IMR-90 (cell line): ENCODE measurements around the gene MTMR1. TPM values are rescaled to one million over a fixed set of nuclear protein-coding genes. Genes with fewer than 3 reads are reported as not detected.

Source experiments
- ATAC-seq: fragments of 200-7000 bp; cut with Tn5 transposase; 2 replicates; pipeline ENCODE4 v1.9.1; 2020; ENCODE audit warnings: low read depth, mild to moderate bottlenecking, moderate library complexity
- BruUV-seq: library from RNA; stranded (reverse); fragments of 400-500 nt; replicated peaks from 2 replicates; lab custom pipeline; 2021; lab: Mats Ljungman, UMichigan
- CTCF ChIA-PET: fragments of 300-600 bp; formaldehyde crosslinking; extraction: SDS; loops from one replicate; lab custom pipeline; 2021; ENCODE audit warnings: antibody characterized with exemption; lab: Yijun Ruan, JAX
- POLR2A ChIA-PET: fragments of 300-600 bp; sonication (Branson Sonifier 250); formaldehyde crosslinking; loops from one replicate; lab custom pipeline; 2022; ENCODE audit warnings: antibody characterized with exemption; ENCODE audit not compliant: unreplicated experiment; lab: Charles Lee
- DNase-seq: peaks from one replicate; pipeline ENCODE4 v3.0.0; 2013
- H2AFZ ChIP-seq: replicated peaks from 2 replicates; pipeline ENCODE3; 2013; ENCODE audit warnings: low read length, mild to moderate bottlenecking; ENCODE audit not compliant: poor library complexity
- H2AK5ac ChIP-seq: 2 replicates; pipeline ENCODE4 v1.6.1; 2013; ENCODE audit warnings: low read depth, low read length, inconsistent platforms
- H2AK9ac ChIP-seq: replicated peaks from 2 replicates; pipeline ENCODE3; 2013; ENCODE audit warnings: mild to moderate bottlenecking, low read depth, low read length, moderate library complexity; ENCODE audit not compliant: poor library complexity
- H2BK120ac ChIP-seq: 2 replicates; pipeline ENCODE4 v1.6.1; 2013; ENCODE audit warnings: low read depth, low read length, inconsistent platforms
- H2BK15ac ChIP-seq: 3 replicates; pipeline ENCODE4 v1.6.1; 2013; ENCODE audit warnings: low read depth, low read length, inconsistent platforms
- H2BK20ac ChIP-seq: 2 replicates; pipeline ENCODE4 v1.6.1; 2013; ENCODE audit warnings: low read depth, mild to moderate bottlenecking, inconsistent platforms, low read length, moderate library complexity
- H2BK5ac ChIP-seq: 2 replicates; pipeline ENCODE4 v1.6.1; 2013; ENCODE audit warnings: mild to moderate bottlenecking, low read depth, low read length, inconsistent platforms; ENCODE audit not compliant: poor library complexity, severe bottlenecking
- H3K14ac ChIP-seq: replicated peaks from 2 replicates; pipeline ENCODE4 v1.6.1; 2013; ENCODE audit warnings: low read depth, low read length, inconsistent platforms
- H3K18ac ChIP-seq: 2 replicates; pipeline ENCODE4 v1.6.1; 2013; ENCODE audit warnings: low read depth, low read length, control low read depth
- H3K23ac ChIP-seq: 2 replicates; pipeline ENCODE4 v1.6.1; 2013; ENCODE audit warnings: low read depth, low read length, inconsistent platforms
- H3K27ac ChIP-seq: 2 replicates; pipeline ENCODE4 v1.5.1; 2013; ENCODE audit warnings: mild to moderate bottlenecking, control low read depth, low read length; ENCODE audit not compliant: insufficient read depth
- H3K27me3 ChIP-seq: 2 replicates; pipeline ENCODE4 v1.6.1; 2013; ENCODE audit warnings: low read length; ENCODE audit not compliant: control insufficient read depth, insufficient read depth
- H3K36me3 ChIP-seq: 2 replicates; pipeline ENCODE4 v1.6.1; 2013; ENCODE audit warnings: low read length, mixed read lengths; ENCODE audit not compliant: control insufficient read depth, insufficient read depth
- H3K4ac ChIP-seq: 2 replicates; pipeline ENCODE4 v1.6.1; 2013; ENCODE audit warnings: low read depth, low read length, inconsistent platforms
- H3K4me1 ChIP-seq: 2 replicates; pipeline ENCODE4 v1.6.1; 2013; ENCODE audit warnings: low read length, mixed read lengths; ENCODE audit not compliant: control insufficient read depth, insufficient read depth
- H3K4me2 ChIP-seq: 2 replicates; pipeline ENCODE4 v1.6.1; 2013; ENCODE audit warnings: low read depth, mild to moderate bottlenecking, control low read depth, low read length, moderate library complexity
- H3K4me3 ChIP-seq: 2 replicates; pipeline ENCODE4 v1.5.1; 2013; ENCODE audit warnings: low read depth, mild to moderate bottlenecking, control low read depth, low read length, moderate library complexity; ENCODE audit not compliant: insufficient read depth
- H3K56ac ChIP-seq: 2 replicates; pipeline ENCODE4 v1.6.1; 2013; ENCODE audit warnings: low read length, inconsistent platforms; ENCODE audit not compliant: insufficient read depth; ENCODE audit errors: extremely low read depth
- H3K79me1 ChIP-seq, 2 experiments: 2 replicates each; pipeline ENCODE4 v1.6.1; 2013; ENCODE audit warnings: low read length in 2 of 2, inconsistent platforms in 1 of 2, low read depth in 1 of 2
- H3K9ac ChIP-seq: 2 replicates; pipeline ENCODE4 v1.6.1; 2013; ENCODE audit warnings: low read depth, low read length, control low read depth
- H3K9me1 ChIP-seq: 2 replicates; pipeline ENCODE4 v1.6.1; 2013; ENCODE audit warnings: low read length, inconsistent platforms; ENCODE audit not compliant: insufficient read depth
- H3K9me3 ChIP-seq: 2 replicates; pipeline ENCODE4 v1.6.1; 2013; ENCODE audit warnings: low read length; ENCODE audit not compliant: control insufficient read depth, insufficient read depth
- H4K20me1 ChIP-seq: 2 replicates; pipeline ENCODE4 v1.6.1; 2013; ENCODE audit warnings: low read length, inconsistent platforms; ENCODE audit not compliant: insufficient read depth
- H4K5ac ChIP-seq: 2 replicates; pipeline ENCODE4 v1.6.1; 2013; ENCODE audit warnings: mild to moderate bottlenecking, low read depth, low read length, control low read depth
- H4K8ac ChIP-seq, 2 experiments: 2 replicates each; pipeline ENCODE4 v1.6.1; 2013; ENCODE audit warnings: low read depth in 2 of 2, low read length in 2 of 2, control low read depth in 1 of 2, inconsistent platforms in 1 of 2
- H4K91ac ChIP-seq: 2 replicates; pipeline ENCODE4 v1.6.1; 2013; ENCODE audit warnings: low read depth, low read length, inconsistent platforms; ENCODE audit not compliant: insufficient read depth
- CEBPB ChIP-seq: IDR thresholded peaks from 2 replicates; pipeline ENCODE4 v1.6.1; 2012; ENCODE audit warnings: low read depth, low read length, improper control_type of control experiment
- FOS ChIP-seq: fragments of 150-350 bp; IDR thresholded peaks from 2 replicates; pipeline ENCODE4 v1.6.1; 2016; ENCODE audit warnings: low read depth, low read length
- MAFK ChIP-seq: IDR thresholded peaks from 2 replicates; pipeline ENCODE4 v1.6.1; 2012; ENCODE audit warnings: low read depth, low read length, improper control_type of control experiment
- MAZ ChIP-seq: IDR thresholded peaks from 2 replicates; pipeline ENCODE4 v1.6.1; 2012; ENCODE audit warnings: low read depth, mild to moderate bottlenecking, low read length, improper control_type of control experiment, moderate library complexity, borderline replicate concordance
- MXI1 ChIP-seq: IDR thresholded peaks from 2 replicates; pipeline ENCODE4 v1.6.1; 2012; ENCODE audit warnings: low read depth, mild to moderate bottlenecking, low read length, moderate library complexity, borderline replicate concordance
- NFE2L2 ChIP-seq: fragments of 150-350 bp; IDR thresholded peaks from 2 replicates; pipeline ENCODE4 v1.6.1; 2016; ENCODE audit warnings: low read depth, mild to moderate bottlenecking, low read length
- POLR2A ChIP-seq: IDR thresholded peaks from 2 replicates; pipeline ENCODE4 v1.6.1; 2012; ENCODE audit warnings: mild to moderate bottlenecking, low read depth, low read length
- RAD21 ChIP-seq: IDR thresholded peaks from 2 replicates; pipeline ENCODE4 v1.6.1; 2012; ENCODE audit warnings: low read length, improper control_type of control experiment
- RCOR1 ChIP-seq: IDR thresholded peaks from 2 replicates; pipeline ENCODE4 v1.6.1; 2012; ENCODE audit warnings: mild to moderate bottlenecking, low read length, improper control_type of control experiment; ENCODE audit not compliant: insufficient replicate concordance
- RFX5 ChIP-seq: IDR thresholded peaks from 2 replicates; pipeline ENCODE4 v1.8.0; 2012; ENCODE audit warnings: low read depth, mild to moderate bottlenecking, low read length, moderate library complexity
- SMC3 ChIP-seq: fragments of 150-350 bp; IDR thresholded peaks from 2 replicates; pipeline ENCODE4 v1.6.1; 2016; ENCODE audit warnings: low read depth, mild to moderate bottlenecking, antibody characterized with exemption, low read length, moderate library complexity
- WGBS, 2 experiments: methylation state at CpG; one replicate each; pipeline versions ENCODE4 v1.1.5 to v1.1.7; 2013; ENCODE audit warnings: missing lambda C conversion rate in 2 of 2; ENCODE audit not compliant: insufficient read length in 1 of 2; ENCODE audit errors: extremely low coverage in 2 of 2; 5-methylcytosine and 5-hydroxymethylcytosine counted together
- dilution Hi-C: fragments of 300-500 bp; cut with HindIII; formaldehyde crosslinking; loops from one replicate; pipeline ENCODE4 v1.14.3; 2018; ENCODE audit warnings: low sequenced_read_pairs; ENCODE audit not compliant: unreplicated experiment
- in situ Hi-C: fragments of 300-500 bp; cut with MboI; formaldehyde crosslinking; loops from 3 replicates; pipeline ENCODE4 v1.14.3; 2019; ENCODE audit warnings: low sequenced_read_pairs, inconsistent platforms, mixed read lengths
- intact Hi-C: fragments of 100-400 bp; cut with micrococcal nuclease; formaldehyde crosslinking; loops from 2 replicates; pipeline ENCODE4 v1.10.0; 2022
- polyA plus RNA-seq, 3 experiments: library from polyadenylated mRNA; depleted of rRNA; stranded (reverse); fragments of >200 nt; gene quantifications; 2 replicates each; pipeline ENCODE4 v1.2.3, GENCODE V29; 2012; ENCODE audit warnings: low replicate concordance in 1 of 3
- total RNA-seq: library from RNA; depleted of rRNA; stranded (reverse); fragments of >200 nt; gene quantifications from 2 replicates; pipeline ENCODE4 v1.2.3, GENCODE V29; 2012
- TF ChIP-seq, protein P1 (sequence below): conservative IDR thresholded peaks from 2 replicates; pipeline ENCODE4 v1.5.1; 2012; ENCODE audit warnings: mild to moderate bottlenecking, low read depth, low read length, improper control_type of control experiment

Gene MTMR1
- total and polyA plus RNA-seq, 2 of the 4 experiments (the other 2 are of a cell fraction) = 19.0 to 28.8 TPM

DNA sequence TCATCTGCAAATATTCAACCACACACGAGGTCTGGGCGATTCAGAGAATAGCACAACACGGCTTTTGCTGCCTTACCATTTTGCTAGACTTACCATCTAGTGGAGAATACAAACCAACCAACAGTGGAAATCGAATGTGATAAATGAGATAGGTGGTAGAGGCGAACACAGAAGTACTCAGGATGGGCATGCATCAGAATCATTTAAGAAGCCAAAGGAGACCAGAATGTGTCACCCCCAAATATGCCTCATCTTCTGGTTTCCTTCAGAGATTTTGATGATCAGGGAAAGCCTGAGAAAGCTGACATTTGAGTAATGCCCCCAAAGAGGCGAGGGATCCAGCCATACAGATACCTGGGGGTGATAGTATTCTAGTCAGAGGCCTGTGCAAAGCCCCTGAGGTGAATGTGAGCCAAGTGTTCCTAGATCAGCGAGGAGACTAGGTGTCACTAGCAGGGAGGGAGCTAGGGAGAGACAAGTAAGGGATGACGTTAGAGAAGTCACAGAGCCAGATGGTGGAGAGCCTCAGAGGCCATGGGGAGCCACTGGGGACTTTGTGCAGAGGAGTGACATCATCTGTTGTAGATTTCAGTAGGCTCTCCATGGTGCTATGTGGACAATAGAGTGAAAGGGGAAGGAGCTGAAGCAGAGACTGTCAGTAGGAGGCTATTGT is 1.7 kb downstream of the MTMR1 start:
- no peak overlapping the region for H3K4me3 ChIP-seq
- no peak overlapping the region for H3K14ac ChIP-seq
- H2BK120ac ChIP-seq = 0 out of 2 replicates have a peak overlapping the region, but pooled peaks have one; percentile 41
- H3K79me1 ChIP-seq = peaks cover 2 to 24% of the 10 kb centered on the region in 2 experiments; a peak in 2 of 4 replicates
- 0 out of 4 replicates have a peak overlapping the region, but pooled peaks of 1 of the 2 experiments have one; percentile 6 for H4K8ac ChIP-seq
- H2AFZ ChIP-seq = no peak overlapping the region
- intact Hi-C loops (loop anchor here (5.0 kb wide), 1 partner anchor 387 kb away; no protein-coding TSS in a partner anchor), in situ Hi-C loops (no loop called here), dilution Hi-C loops (no loop called here)
- H3K4ac ChIP-seq = peak overlapping the region; percentile 59; the same call in 1 of the 2 replicates
- no peak overlapping the region for H4K5ac ChIP-seq
- CTCF ChIA-PET = no interaction called here
- WGBS, 2 experiments = 58% methylated on average over 3 of the region's 8 CpGs; no CpG with 5 or more reads in 1 of the 2 experiments
- no peaks in the 10 kb centered on the region for H3K27me3 ChIP-seq
- no peaks in the 10 kb centered on the region for H3K36me3 ChIP-seq
- peaks cover 2% of the 10 kb centered on the region; the same call in 1 of the 2 replicates for H3K4me1 ChIP-seq
- H3K18ac ChIP-seq = no peak overlapping the region
- 0 out of 2 replicates have a peak, but pooled peaks cover 2% of the 10 kb centered on the region for H3K9me1 ChIP-seq
- POLR2A ChIA-PET = no interaction called here
- TSS peak; percentile 26 for BruUV-seq
- H3K27ac ChIP-seq = no peak overlapping the region
- no peak overlapping the region; the same call in 1 of the 2 replicates for H4K91ac ChIP-seq
- no peak overlapping the region for H3K23ac ChIP-seq
- H2BK20ac ChIP-seq = no peak overlapping the region
- no peak overlapping the region for H3K56ac ChIP-seq
- ATAC-seq = no peak
- no peak overlapping the region for H3K9ac ChIP-seq
- peak overlapping the region; percentile 35; the same call in 1 of the 3 replicates for H2BK15ac ChIP-seq
- H2AK5ac ChIP-seq = no peak overlapping the region
- H2BK5ac ChIP-seq = peak overlapping the region; percentile 6
- H2AK9ac ChIP-seq = no peak overlapping the region
- peaks cover 16% of the 10 kb centered on the region for H3K9me3 ChIP-seq
- TF ChIP-seq MXI1 (no peak), RCOR1 (no peak), POLR2A (no peak), RFX5 (no peak), MAFK (no peak), CEBPB (no peak), MAZ (no peak), NFE2L2 (no peak), RAD21 (no peak), FOS (no peak), SMC3 (no peak)
- TF ChIP-seq, protein P1, sequence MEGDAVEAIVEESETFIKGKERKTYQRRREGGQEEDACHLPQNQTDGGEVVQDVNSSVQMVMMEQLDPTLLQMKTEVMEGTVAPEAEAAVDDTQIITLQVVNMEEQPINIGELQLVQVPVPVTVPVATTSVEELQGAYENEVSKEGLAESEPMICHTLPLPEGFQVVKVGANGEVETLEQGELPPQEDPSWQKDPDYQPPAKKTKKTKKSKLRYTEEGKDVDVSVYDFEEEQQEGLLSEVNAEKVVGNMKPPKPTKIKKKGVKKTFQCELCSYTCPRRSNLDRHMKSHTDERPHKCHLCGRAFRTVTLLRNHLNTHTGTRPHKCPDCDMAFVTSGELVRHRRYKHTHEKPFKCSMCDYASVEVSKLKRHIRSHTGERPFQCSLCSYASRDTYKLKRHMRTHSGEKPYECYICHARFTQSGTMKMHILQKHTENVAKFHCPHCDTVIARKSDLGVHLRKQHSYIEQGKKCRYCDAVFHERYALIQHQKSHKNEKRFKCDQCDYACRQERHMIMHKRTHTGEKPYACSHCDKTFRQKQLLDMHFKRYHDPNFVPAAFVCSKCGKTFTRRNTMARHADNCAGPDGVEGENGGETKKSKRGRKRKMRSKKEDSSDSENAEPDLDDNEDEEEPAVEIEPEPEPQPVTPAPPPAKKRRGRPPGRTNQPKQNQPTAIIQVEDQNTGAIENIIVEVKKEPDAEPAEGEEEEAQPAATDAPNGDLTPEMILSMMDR = no peak
- H4K20me1 ChIP-seq = no peaks in the 10 kb centered on the region
- H3K4me2 ChIP-seq = no peak overlapping the region
- no peak for DNase-seq
